HepG2 (cell line): ENCODE data around the gene XXYLT1. TPM values are rescaled to one million over a fixed set of nuclear protein-coding genes. Genes with fewer than 3 reads are reported as not detected.
A peak's percentile ranks its signal among the peaks of the same experiment; 100 is the strongest.

Experiments used
- ATAC-seq: fragments of 200-7000 bp; cut with Tn5 transposase; 3 replicates; pipeline ENCODE4 v1.9.1; 2020; ENCODE audit warnings: mild to moderate bottlenecking, moderate library complexity
- BruUV-seq: library from RNA; stranded (reverse); fragments of 400-500 nt; replicated peaks from 2 replicates; lab custom pipeline; 2021; lab: Mats Ljungman, UMichigan
- CTCF ChIA-PET: fragments of 300-600 bp; formaldehyde crosslinking; extraction: SDS; loops from one replicate; lab custom pipeline; 2021; ENCODE audit warnings: low total read pairs, inconsistent platforms, low intra/inter-chr PET ratio; lab: Yijun Ruan, JAX
- POLR2A ChIA-PET: fragments of 350-600 bp; sonication (Branson Sonifier 250); formaldehyde crosslinking; loops from one replicate; lab custom pipeline; 2020; ENCODE audit warnings: antibody characterized with exemption, inconsistent platforms; lab: Yijun Ruan, JAX
- DNase-seq: peaks from one replicate; pipeline ENCODE4 v3.0.0-alpha.2; 2015; ENCODE audit warnings: low spot score
- FAIRE-seq: peaks from 3 replicates; lab custom pipeline; 2011; peaks lifted over from hg19 to GRCh38; lab: Jason Lieb, UNC
- H2AFZ ChIP-seq: one replicate; pipeline ENCODE4 v1.6.1; 2011; ENCODE audit warnings: low read length, inconsistent platforms
- H3K27ac ChIP-seq: fragments of 300-600 bp; 3 replicates; pipeline ENCODE4 v1.8.0; 2011; ENCODE audit warnings: mixed run types, mild to moderate bottlenecking, mixed read lengths, low read length, inconsistent platforms; ENCODE audit not compliant: insufficient read depth; ENCODE audit errors: extremely low read length
- H3K27me3 ChIP-seq, 2 experiments: fragments of 200-600 bp in 1 of 2; 2 replicates in 1 of 2; 3 replicates in 1 of 2; pipeline versions ENCODE4 v1.6.0 to v1.8.0; 2011; ENCODE audit warnings: low read length in 2 of 2, mild to moderate bottlenecking in 2 of 2, moderate library complexity in 2 of 2, inconsistent platforms in 1 of 2; ENCODE audit not compliant: insufficient read depth in 2 of 2, control insufficient read depth in 1 of 2
- H3K36me3 ChIP-seq, 2 experiments: fragments of 200-600 bp in 1 of 2; replicated peaks in 1 of 2; 2 replicates in 1 of 2; 3 replicates in 1 of 2; pipeline versions ENCODE4 v1.5.1 to v1.8.0; 2011; ENCODE audit warnings: low read length in 2 of 2, inconsistent platforms in 1 of 2; ENCODE audit not compliant: insufficient read depth in 2 of 2, control insufficient read depth in 1 of 2
- H3K4me1 ChIP-seq: 2 replicates; pipeline ENCODE4 v1.5.1; 2012; ENCODE audit warnings: low read length, inconsistent platforms; ENCODE audit not compliant: insufficient read depth
- H3K4me2 ChIP-seq: 2 replicates; pipeline ENCODE4 v1.6.0; 2011; ENCODE audit warnings: low read depth, low read length, inconsistent platforms
- H3K4me3 ChIP-seq, 3 experiments: fragments of 200-600 bp in 1 of 3; sonication (generic), shearing (Covaris generic) in 1 of 3; replicated peaks in 1 of 3; 2 replicates each; pipeline ENCODE4 v1.5.1; 2011 to 2016; ENCODE audit warnings: low read length in 3 of 3, inconsistent platforms in 2 of 3, low read depth in 2 of 3, mild to moderate bottlenecking in 2 of 3, control low read depth in 1 of 3, mixed read lengths in 1 of 3; ENCODE audit not compliant: insufficient read depth in 1 of 3
- H3K79me2 ChIP-seq: one replicate; pipeline ENCODE4 v1.6.1; 2011; ENCODE audit warnings: low read length, inconsistent platforms; ENCODE audit not compliant: insufficient read depth
- H3K9ac ChIP-seq: 2 replicates; pipeline ENCODE4 v1.6.0; 2011; ENCODE audit warnings: mild to moderate bottlenecking, low read depth, low read length, inconsistent platforms; ENCODE audit not compliant: insufficient read depth
- H3K9me3 ChIP-seq: 2 replicates; pipeline ENCODE4 v1.5.1; 2012; ENCODE audit warnings: mild to moderate bottlenecking, low read length
- H4K20me1 ChIP-seq: 2 replicates; pipeline ENCODE4 v1.6.0; 2011; ENCODE audit warnings: inconsistent platforms, mild to moderate bottlenecking, low read length, moderate library complexity; ENCODE audit not compliant: insufficient read depth
- HNF4A ChIP-seq: sonication (generic); formaldehyde crosslinking; IDR thresholded peaks from 2 replicates; pipeline ENCODE4 v1.4.0; 2020; ENCODE audit warnings: missing genetic modification reagents
- SALL1 ChIP-seq: sonication (generic); formaldehyde crosslinking; IDR thresholded peaks from 2 replicates; pipeline ENCODE4 v1.8.0; 2022; ENCODE audit warnings: mild to moderate bottlenecking, missing genetic modification reagents
- SATB2 ChIP-seq: sonication (generic); formaldehyde crosslinking; IDR thresholded peaks from 2 replicates; pipeline ENCODE4 v1.5.0; 2020; ENCODE audit warnings: missing genetic modification reagents
- ZNF614 ChIP-seq: IDR thresholded peaks from 2 replicates; pipeline ENCODE4 v1.6.1; 2018; ENCODE audit warnings: missing biosample characterization, missing genetic modification reagents, inconsistent platforms, borderline replicate concordance
- ZNF768 ChIP-seq: sonication (generic); formaldehyde crosslinking; IDR thresholded peaks from 2 replicates; pipeline ENCODE4 v1.4.0; 2020; ENCODE audit warnings: missing genetic modification reagents
- WGBS: methylation state at CpG from one replicate; pipeline ENCODE4 v1.1.6; 2017; ENCODE audit warnings: low lambda C conversion rate; 5-methylcytosine and 5-hydroxymethylcytosine counted together
- in situ Hi-C: cut with HindIII; loops from 2 replicates; pipeline ENCODE4 v1.10.0; 2017; ENCODE audit warnings: low pct_unique_long_range_greater_than_20kb; ENCODE audit not compliant: extremely low pct_ligation_motif_present
- intact Hi-C: fragments of 100-400 bp; cut with micrococcal nuclease; formaldehyde crosslinking; loops from one replicate; pipeline ENCODE4 v1.10.0; 2022; ENCODE audit not compliant: unreplicated experiment
- polyA plus RNA-seq, 8 experiments: library from polyadenylated mRNA; depleted of rRNA in 3 of 8; stranded (reverse) in 7 of 8; unstranded in 1 of 8; fragments of >200 nt; fragmentation: Illumina TruSeq in 4 of 8; extraction: Trizol in 4 of 8; gene quantifications; 2 replicates each; pipeline versions ENCODE4 v1.2.1 to v1.2.3, GENCODE V29; 2011 to 2016; ENCODE audit warnings: low read depth in 4 of 8, missing spikeins in 1 of 8, mixed read lengths in 1 of 8; ENCODE audit not compliant: insufficient read depth in 1 of 8
- total RNA-seq, 5 experiments: library from RNA; depleted of rRNA; stranded (reverse); fragments of >200 nt; fragmentation: Illumina TruSeq; extraction: Trizol; gene quantifications; 2 replicates each; pipeline ENCODE4 v1.2.3, GENCODE V29; 2016; ENCODE audit warnings: low read depth in 1 of 5
- TF ChIP-seq, protein P1 (sequence below): sonication (generic); formaldehyde crosslinking; IDR thresholded peaks from 2 replicates; pipeline ENCODE4 v1.5.0; 2020; ENCODE audit warnings: mild to moderate bottlenecking, missing genetic modification reagents
- TF ChIP-seq, protein P2 (sequence below): sonication (generic); formaldehyde crosslinking; IDR thresholded peaks from 2 replicates; pipeline ENCODE4 v1.4.0; 2020; ENCODE audit warnings: missing genetic modification reagents, low read depth, mild to moderate bottlenecking, borderline replicate concordance
- TF ChIP-seq, protein P3 (sequence below): sonication (generic); formaldehyde crosslinking; IDR thresholded peaks from 2 replicates; pipeline ENCODE4 v1.4.0; 2020; ENCODE audit warnings: low read depth, mild to moderate bottlenecking, missing genetic modification reagents
- TF ChIP-seq, protein P4 (sequence below): sonication (generic); formaldehyde crosslinking; conservative IDR thresholded peaks from 2 replicates; pipeline ENCODE4 v1.4.0; 2020; ENCODE audit warnings: missing genetic modification reagents
- TF ChIP-seq, protein P5 (sequence below): sonication (generic); formaldehyde crosslinking; IDR thresholded peaks from 2 replicates; pipeline ENCODE4 v1.5.1; 2020; ENCODE audit warnings: mild to moderate bottlenecking, missing genetic modification reagents, moderate library complexity

Gene XXYLT1
- total and polyA plus RNA-seq, 2 of the 13 experiments (the other 11 are each of a cell fraction or from before 2014, with no cell fraction given): 17.7 to 19.0 TPM

DNA sequence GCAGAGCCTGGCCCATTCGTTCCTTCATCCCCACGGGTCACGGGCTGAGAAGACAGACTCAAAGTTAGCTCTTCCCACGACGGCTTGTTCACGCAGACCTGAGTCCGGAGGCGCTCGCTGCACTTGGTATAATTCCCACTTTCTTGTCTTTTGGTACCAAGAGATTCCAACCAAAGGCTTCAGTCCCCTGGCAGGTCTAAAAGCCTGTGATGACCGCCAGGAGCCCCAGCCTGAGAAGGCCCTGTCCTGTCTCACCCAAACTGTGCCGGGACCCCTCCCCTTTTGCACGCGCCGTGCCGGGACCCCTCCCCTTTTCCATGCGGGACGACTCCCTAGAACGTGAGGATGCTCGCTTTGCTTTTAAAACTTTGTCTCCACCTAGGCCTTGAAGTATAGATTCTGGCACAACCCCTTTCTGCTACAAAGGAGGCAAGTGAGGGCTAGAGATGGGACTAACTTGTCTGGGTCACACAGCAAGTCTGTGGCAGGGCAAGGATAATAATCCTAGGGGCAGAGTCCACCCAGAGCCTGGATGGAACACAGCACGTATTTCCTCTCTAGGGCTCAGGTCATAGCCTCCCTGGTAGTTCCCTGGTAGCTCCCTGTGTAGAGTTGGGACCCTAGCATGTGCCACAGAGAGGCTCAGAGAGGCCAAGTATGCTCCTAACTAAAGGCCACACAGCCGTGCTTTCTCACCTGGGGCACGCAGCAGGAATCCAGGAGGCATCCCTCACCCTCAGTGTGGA lies 211.3 kb downstream of the XXYLT1 start:
- Histone ChIP-seq H3K27ac (no peak overlapping the region), H3K9ac (no peak overlapping the region), H3K79me2 (no peaks in the 10 kb centered on the region), H4K20me1 (no peaks in the 10 kb centered on the region), H3K4me1 (peaks cover 46% of the 10 kb centered on the region), H3K4me2 (peak overlapping the region; percentile 53), H2AFZ (no peak overlapping the region), H3K4me3 (peak overlapping the region in 1 of 3 experiments; percentile 30; a peak in 1 of 6 replicates), H3K9me3 (no peaks in the 10 kb centered on the region), H3K27me3 (peaks cover 3 to 14% of the 10 kb centered on the region in 2 experiments; a peak in 1 of 5 replicates), H3K36me3 (no peaks in the 10 kb centered on the region)
- FAIRE-seq (no peak), ATAC-seq (peak; percentile 78), DNase-seq (peak; percentile 34)
- intact Hi-C loops (loop anchor here (10.0 kb wide), 1 partner anchor 55 kb away; no protein-coding TSS in a partner anchor), in situ Hi-C loops (no loop called here)
- BruUV-seq: no TSS peak
- 59% methylated on average over 22 of the region's 22 CpGs for WGBS
- ChIA-PET CTCF (no interaction called here), POLR2A (no interaction called here)
- TF ChIP-seq, protein P1, sequence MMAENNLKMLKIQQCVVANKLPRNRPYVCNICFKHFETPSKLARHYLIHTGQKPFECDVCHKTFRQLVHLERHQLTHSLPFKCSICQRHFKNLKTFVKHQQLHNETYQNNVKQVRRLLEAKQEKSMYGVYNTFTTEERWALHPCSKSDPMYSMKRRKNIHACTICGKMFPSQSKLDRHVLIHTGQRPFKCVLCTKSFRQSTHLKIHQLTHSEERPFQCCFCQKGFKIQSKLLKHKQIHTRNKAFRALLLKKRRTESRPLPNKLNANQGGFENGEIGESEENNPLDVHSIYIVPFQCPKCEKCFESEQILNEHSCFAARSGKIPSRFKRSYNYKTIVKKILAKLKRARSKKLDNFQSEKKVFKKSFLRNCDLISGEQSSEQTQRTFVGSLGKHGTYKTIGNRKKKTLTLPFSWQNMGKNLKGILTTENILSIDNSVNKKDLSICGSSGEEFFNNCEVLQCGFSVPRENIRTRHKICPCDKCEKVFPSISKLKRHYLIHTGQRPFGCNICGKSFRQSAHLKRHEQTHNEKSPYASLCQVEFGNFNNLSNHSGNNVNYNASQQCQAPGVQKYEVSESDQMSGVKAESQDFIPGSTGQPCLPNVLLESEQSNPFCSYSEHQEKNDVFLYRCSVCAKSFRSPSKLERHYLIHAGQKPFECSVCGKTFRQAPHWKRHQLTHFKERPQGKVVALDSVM (CRISPR knock-in tag): no peak
- TF ChIP-seq, protein P2, sequence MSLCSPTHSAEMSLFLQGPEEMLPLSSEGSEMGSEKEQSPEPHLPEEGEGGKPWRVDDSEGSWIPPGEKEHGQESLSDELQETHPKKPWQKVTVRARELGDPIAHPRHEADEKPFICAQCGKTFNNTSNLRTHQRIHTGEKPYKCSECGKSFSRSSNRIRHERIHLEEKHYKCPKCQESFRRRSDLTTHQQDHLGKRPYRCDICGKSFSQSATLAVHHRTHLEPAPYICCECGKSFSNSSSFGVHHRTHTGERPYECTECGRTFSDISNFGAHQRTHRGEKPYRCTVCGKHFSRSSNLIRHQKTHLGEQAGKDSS (CRISPR knock-in tag): 0 out of 2 replicates have a peak, but pooled peaks have one; percentile 28
- TF ChIP-seq ZNF768 (CRISPR knock-in tag) (peak; percentile 60; the same call in 1 of the 2 replicates), SATB2 (CRISPR knock-in tag) (no peak), ZNF614 (CRISPR knock-in tag) (no peak), HNF4A (CRISPR knock-in tag) (peak; percentile 44), SALL1 (peak; percentile 66)
- TF ChIP-seq, protein P3, sequence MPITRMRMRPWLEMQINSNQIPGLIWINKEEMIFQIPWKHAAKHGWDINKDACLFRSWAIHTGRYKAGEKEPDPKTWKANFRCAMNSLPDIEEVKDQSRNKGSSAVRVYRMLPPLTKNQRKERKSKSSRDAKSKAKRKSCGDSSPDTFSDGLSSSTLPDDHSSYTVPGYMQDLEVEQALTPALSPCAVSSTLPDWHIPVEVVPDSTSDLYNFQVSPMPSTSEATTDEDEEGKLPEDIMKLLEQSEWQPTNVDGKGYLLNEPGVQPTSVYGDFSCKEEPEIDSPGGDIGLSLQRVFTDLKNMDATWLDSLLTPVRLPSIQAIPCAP: no peak
- TF ChIP-seq, protein P4, sequence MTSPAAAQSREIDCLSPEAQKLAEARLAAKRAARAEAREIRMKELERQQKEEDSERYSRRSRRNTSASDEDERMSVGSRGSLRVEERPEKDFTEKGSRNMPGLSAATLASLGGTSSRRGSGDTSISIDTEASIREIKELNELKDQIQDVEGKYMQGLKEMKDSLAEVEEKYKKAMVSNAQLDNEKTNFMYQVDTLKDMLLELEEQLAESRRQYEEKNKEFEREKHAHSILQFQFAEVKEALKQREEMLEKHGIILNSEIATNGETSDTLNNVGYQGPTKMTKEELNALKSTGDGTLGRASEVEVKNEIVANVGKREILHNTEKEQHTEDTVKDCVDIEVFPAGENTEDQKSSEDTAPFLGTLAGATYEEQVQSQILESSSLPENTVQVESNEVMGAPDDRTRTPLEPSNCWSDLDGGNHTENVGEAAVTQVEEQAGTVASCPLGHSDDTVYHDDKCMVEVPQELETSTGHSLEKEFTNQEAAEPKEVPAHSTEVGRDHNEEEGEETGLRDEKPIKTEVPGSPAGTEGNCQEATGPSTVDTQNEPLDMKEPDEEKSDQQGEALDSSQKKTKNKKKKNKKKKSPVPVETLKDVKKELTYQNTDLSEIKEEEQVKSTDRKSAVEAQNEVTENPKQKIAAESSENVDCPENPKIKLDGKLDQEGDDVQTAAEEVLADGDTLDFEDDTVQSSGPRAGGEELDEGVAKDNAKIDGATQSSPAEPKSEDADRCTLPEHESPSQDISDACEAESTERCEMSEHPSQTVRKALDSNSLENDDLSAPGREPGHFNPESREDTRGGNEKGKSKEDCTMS: no peak
- TF ChIP-seq, protein P5, sequence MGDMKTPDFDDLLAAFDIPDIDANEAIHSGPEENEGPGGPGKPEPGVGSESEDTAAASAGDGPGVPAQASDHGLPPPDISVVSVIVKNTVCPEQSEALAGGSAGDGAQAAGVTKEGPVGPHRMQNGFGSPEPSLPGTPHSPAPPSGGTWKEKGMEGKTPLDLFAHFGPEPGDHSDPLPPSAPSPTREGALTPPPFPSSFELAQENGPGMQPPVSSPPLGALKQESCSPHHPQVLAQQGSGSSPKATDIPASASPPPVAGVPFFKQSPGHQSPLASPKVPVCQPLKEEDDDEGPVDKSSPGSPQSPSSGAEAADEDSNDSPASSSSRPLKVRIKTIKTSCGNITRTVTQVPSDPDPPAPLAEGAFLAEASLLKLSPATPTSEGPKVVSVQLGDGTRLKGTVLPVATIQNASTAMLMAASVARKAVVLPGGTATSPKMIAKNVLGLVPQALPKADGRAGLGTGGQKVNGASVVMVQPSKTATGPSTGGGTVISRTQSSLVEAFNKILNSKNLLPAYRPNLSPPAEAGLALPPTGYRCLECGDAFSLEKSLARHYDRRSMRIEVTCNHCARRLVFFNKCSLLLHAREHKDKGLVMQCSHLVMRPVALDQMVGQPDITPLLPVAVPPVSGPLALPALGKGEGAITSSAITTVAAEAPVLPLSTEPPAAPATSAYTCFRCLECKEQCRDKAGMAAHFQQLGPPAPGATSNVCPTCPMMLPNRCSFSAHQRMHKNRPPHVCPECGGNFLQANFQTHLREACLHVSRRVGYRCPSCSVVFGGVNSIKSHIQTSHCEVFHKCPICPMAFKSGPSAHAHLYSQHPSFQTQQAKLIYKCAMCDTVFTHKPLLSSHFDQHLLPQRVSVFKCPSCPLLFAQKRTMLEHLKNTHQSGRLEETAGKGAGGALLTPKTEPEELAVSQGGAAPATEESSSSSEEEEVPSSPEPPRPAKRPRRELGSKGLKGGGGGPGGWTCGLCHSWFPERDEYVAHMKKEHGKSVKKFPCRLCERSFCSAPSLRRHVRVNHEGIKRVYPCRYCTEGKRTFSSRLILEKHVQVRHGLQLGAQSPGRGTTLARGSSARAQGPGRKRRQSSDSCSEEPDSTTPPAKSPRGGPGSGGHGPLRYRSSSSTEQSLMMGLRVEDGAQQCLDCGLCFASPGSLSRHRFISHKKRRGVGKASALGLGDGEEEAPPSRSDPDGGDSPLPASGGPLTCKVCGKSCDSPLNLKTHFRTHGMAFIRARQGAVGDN (CRISPR knock-in tag): peak; percentile 53
